ENCODE results near the gene LSM14A. TPM values are rescaled to one million over a fixed set of nuclear protein-coding genes. Genes with fewer than 3 reads are reported as not detected.

Gene LSM14A
- total and polyA plus RNA-seq, 9 of the 15 experiments (the other 6 are each of a cell fraction or from before 2014, with no cell fraction given): 19.5 to 150 (median 95.1) TPM

GRCh38 chr19:34173193-34173956 is 1.1 kb downstream of the LSM14A start (continued):
- peak; percentile 93 for TF ChIP-seq MGA (IDR thresholded peaks at IDR 0.05)
- no peak for TF ChIP-seq NR2C1 (IDR thresholded peaks at IDR 0.05)
- TF ChIP-seq NR2C1 (tag; IDR thresholded peaks at IDR 0.05): peak; percentile 43; the same call in 1 of the 2 replicates
- TF ChIP-seq KLF10 (CRISPR knock-in tag; IDR thresholded peaks at IDR 0.05): no peak
- TF ChIP-seq, protein P1, sequence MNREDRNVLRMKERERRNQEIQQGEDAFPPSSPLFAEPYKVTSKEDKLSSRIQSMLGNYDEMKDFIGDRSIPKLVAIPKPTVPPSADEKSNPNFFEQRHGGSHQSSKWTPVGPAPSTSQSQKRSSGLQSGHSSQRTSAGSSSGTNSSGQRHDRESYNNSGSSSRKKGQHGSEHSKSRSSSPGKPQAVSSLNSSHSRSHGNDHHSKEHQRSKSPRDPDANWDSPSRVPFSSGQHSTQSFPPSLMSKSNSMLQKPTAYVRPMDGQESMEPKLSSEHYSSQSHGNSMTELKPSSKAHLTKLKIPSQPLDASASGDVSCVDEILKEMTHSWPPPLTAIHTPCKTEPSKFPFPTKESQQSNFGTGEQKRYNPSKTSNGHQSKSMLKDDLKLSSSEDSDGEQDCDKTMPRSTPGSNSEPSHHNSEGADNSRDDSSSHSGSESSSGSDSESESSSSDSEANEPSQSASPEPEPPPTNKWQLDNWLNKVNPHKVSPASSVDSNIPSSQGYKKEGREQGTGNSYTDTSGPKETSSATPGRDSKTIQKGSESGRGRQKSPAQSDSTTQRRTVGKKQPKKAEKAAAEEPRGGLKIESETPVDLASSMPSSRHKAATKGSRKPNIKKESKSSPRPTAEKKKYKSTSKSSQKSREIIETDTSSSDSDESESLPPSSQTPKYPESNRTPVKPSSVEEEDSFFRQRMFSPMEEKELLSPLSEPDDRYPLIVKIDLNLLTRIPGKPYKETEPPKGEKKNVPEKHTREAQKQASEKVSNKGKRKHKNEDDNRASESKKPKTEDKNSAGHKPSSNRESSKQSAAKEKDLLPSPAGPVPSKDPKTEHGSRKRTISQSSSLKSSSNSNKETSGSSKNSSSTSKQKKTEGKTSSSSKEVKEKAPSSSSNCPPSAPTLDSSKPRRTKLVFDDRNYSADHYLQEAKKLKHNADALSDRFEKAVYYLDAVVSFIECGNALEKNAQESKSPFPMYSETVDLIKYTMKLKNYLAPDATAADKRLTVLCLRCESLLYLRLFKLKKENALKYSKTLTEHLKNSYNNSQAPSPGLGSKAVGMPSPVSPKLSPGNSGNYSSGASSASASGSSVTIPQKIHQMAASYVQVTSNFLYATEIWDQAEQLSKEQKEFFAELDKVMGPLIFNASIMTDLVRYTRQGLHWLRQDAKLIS (CRISPR knock-in tag; IDR thresholded peaks at IDR 0.05): peak; percentile 32; the same call in 1 of the 2 replicates
- TF ChIP-seq KHSRP (IDR thresholded peaks at IDR 0.05): no peak
- no peak for TF ChIP-seq ZNF23 (CRISPR knock-in tag; IDR thresholded peaks at IDR 0.05)
- TF ChIP-seq NR2C2 (CRISPR knock-in tag; IDR thresholded peaks at IDR 0.05): no peak
- TF ChIP-seq NR2C2 (tag; IDR thresholded peaks at IDR 0.05): peak; percentile 47; the same call in 1 of the 2 replicates
- TF ChIP-seq SMARCC2 (IDR thresholded peaks at IDR 0.05; ENCODE audit: low read depth): no peak
- TF ChIP-seq FOXA1 (IDR thresholded peaks at IDR 0.05; ENCODE audit: borderline replicate concordance): no peak
- TF ChIP-seq KAT7 (CRISPR knock-in tag; IDR thresholded peaks at IDR 0.05; ENCODE audit: borderline replicate concordance): 0 out of 2 replicates have a peak, but pooled peaks have one; percentile 64
- no peak for TF ChIP-seq TAL1 (IDR thresholded peaks at IDR 0.05)
- TF ChIP-seq IFI16 (CRISPR knock-in tag; IDR thresholded peaks at IDR 0.05): peak; percentile 18; the same call in 1 of the 2 replicates

Measured in K562 (cell line).